Ishikawa (cell line): ENCODE data around the gene UNC119.

Experiments used
- CREB1 ChIP-seq: IDR thresholded peaks from 2 replicates; pipeline ENCODE4 v1.6.1; 2012; ENCODE audit warnings: low read depth
- EGR1 ChIP-seq: IDR thresholded peaks from 2 replicates; pipeline ENCODE4 v1.6.1; 2012
- FOXM1 ChIP-seq: IDR thresholded peaks from 2 replicates; pipeline ENCODE4 v1.6.1; 2012; ENCODE audit warnings: low read depth, borderline replicate concordance
- MAX ChIP-seq: IDR thresholded peaks from 2 replicates; pipeline ENCODE4 v1.6.1; 2012
- NFIC ChIP-seq: IDR thresholded peaks from 2 replicates; pipeline ENCODE4 v1.6.1; 2012
- RAD21 ChIP-seq: IDR thresholded peaks from 2 replicates; pipeline ENCODE4 v1.6.1; 2012; ENCODE audit warnings: low read depth
- REST ChIP-seq: IDR thresholded peaks from 2 replicates; pipeline ENCODE4 v1.6.1; 2012; ENCODE audit warnings: low read depth, mild to moderate bottlenecking
- TCF12 ChIP-seq: IDR thresholded peaks from 2 replicates; pipeline ENCODE4 v1.6.1; 2012; ENCODE audit warnings: low read depth
- YY1 ChIP-seq: IDR thresholded peaks from 2 replicates; pipeline ENCODE4 v1.6.1; 2012; ENCODE audit warnings: low read depth

GRCh38 chr17:28547623-28548416 is 4.6 kb downstream of the UNC119 start:
- TF ChIP-seq CREB1 = no peak
- no peak for TF ChIP-seq REST
- TF ChIP-seq RAD21 = peak; percentile 51
- TF ChIP-seq EGR1 = no peak
- TF ChIP-seq YY1 = no peak
- no peak for TF ChIP-seq TCF12
- TF ChIP-seq FOXM1 = no peak
- TF ChIP-seq NFIC = no peak
- TF ChIP-seq MAX = no peak
